Ramos (cell line): Measurements from ENCODE around the gene AKAP13.

Experiments
- in situ Hi-C: fragments of 300-500 bp; cut with MboI; formaldehyde crosslinking; loops from one replicate; pipeline ENCODE4 v1.14.3; 2022; ENCODE audit warnings: low sequenced_read_pairs; ENCODE audit not compliant: unreplicated experiment

AKAP13 gene

DNA sequence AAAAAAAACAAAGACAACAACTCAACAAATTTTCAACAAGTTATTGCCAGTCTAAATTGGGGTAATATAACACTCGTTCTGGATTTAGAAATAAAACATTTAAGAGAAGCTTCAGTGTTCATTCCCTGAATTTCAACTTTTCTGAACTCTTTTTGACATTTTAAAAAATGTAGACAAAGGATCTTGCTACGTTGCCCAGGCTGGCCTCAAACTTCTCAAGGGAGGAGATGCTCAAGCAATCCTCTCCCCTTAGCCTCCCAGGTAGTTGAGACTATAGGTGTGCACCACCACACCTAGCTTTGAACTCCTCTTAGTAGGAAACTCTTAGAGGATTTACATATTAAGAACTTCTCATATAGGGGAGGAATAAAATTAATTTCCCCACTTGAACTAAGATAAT is 91.9 kb downstream of the AKAP13 start:
- in situ Hi-C loops: no loop called here

DNA sequence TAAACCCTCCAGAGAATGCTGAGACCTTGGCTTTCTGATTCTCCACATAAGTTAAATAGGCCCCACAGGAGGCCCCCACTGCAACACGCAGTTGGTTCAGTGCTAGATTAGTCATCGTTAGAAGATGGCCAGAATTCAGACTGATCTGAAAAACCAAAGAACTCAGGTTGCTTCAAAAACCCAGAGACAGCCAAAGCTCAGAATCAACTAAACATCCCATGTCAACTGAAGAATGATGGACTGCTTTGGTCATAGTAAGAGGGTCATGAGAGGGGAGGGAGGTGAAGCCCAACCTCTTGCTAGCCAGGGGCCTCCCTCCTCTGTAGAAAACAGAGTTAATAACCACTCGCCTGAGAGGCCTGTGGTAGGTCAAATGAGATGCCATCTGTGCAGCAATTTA is 93.1 kb downstream of the AKAP13 start:
- in situ Hi-C loops: no loop called here

DNA sequence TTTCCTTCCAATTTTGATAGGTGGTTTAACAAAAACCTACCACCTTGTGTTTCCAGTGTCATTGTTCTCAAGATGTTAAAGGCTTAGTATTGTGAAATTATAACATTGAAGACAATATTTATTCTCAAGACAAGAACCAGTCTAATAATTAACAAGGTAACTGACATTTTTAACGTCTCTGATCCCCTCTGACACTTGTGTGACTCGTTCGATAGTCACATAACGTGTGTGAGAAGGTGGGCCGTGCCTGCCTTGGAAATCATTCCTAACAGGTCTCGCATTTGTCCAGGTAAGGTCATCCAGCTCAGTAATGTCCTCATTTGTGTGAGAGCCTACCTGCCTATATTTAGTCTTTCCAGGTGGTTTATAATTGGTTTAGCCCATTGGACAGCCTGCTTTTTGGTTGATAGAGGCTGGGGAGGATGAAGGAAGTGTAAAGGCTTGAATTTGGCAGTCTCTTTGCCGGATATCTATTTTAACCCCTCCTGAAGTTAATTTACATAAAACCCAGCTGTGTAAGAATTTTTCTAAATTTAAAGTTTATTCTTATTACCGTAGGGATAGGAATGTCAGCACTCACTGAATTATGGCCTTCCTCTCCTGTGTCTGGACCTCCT is 94.4 kb downstream of the AKAP13 start:
- in situ Hi-C loops: no loop called here

DNA sequence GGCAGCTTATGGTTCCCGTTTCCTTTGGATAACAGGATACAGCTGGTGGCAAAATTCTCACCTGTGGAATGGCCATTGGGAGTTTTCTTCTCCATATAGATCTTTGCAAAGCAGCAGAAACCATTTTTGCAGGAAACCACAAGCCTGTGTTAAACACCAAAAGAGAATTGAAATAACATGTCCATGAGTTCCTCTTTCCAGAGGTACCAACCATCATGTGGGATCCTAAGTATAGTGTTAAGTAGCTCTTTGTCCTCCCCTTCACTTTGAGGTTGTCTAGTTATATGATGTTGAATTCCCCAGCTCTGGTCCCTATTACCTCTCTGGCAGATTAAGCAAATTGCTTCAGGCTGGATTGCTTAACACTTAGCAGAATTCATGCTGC is 94.9 kb downstream of the AKAP13 start:
- in situ Hi-C loops: no loop called here

DNA sequence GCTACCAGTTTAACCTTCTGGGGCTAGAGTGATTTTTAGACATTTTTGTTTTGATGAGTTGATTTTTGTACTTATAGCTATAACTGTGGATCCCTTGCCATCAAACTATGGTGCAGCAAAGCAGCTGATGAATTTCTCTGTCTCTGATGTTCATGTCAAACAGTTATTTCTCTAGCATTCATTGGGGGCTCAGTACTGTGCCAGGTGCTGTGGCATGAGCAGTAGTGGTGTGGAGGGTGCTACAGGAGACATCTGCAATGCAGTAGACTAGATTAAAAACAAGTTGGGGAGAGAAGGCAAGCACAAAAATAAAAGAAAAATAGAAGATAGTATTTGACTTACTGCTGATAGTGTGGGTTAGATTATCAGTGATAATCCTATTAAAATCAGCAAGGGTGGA is 95.3 kb downstream of the AKAP13 start:
- in situ Hi-C loops: no loop called here

DNA sequence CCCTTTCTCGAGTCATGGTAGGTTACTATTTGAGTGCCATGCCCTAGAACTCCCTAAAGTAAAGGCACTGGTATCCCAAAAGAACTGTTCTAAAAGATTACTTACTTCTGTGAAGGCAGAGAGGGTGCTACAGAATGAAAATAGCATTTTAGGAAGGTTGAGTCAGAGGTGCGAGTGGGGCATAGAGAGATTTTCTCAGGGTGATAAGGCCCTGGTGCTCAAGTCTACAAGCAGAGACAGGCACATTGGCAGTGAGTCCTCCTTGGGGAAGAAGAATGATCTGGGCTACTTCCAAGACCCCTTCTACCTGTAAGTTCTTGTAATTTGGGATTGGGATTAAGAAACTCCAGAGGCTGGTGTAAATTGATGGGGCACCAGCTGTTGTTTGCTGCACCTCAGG is 96.7 kb downstream of the AKAP13 start:
- in situ Hi-C loops: no loop called here

DNA sequence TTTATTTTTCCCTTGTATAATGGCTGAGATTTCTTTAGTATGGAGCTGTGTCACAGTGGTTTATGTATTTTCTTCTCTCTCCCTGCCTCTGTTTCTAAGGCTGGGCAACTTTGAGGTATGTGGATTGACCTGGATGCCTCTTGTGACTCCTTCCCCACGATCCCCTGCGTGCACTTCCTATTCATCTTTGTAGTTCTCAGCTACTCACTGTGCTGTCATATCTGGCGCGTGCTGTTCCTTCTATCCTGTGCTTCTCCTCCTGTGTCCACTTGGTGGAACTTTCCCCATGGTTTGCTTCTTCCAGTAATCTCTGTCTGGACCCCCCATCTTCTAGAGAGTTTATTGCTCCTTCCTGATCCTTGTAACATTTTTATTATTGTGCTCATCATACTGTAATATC is 97.3 kb downstream of the AKAP13 start:
- in situ Hi-C loops: no loop called here

DNA sequence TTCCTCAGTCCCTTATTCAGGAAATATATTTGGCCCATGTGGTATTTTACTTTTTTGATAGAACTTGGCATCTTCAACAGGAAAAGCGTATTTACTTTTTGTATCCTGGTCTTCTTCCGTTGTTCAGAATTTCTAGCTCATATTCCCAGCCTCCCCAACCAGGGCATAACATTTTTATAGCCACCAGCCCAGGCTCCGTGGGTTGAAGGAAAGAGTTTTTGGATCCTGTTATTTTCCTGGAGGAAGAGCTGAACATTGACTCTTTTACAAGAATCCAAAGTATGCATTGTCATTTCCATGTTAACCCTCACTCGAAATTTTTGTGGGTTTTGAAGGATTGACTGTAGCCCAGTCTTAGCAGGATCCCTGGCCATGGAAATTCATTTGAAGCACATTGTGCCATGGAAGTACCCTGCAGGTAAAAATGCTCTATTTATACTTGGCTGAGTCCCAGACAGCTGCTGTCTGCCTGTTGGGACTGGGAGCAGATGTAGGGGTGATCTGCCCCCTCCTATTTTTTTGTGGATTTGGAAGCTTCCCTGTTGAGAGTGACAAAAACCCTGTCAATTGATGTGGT is 98.8 kb downstream of the AKAP13 start:
- in situ Hi-C loops: no loop called here

DNA sequence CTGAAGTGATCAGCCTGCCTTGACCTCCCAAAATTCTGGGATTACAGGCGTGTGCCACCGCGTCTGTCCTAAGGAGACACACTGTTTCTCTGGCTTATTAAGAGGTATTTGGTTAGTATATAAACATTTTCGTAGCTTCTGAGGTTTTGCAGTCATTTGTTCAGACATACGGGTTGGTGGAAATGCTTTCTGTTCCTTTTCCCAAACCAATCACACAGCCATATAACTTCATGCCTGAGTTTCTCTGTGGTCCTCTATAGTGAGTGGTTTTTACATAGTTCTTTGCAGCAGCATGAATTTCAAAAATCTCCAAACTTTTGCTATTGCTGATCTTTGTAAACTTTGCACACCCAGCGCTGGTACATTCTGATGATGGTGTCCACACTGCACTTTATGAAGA is 100.5 kb downstream of the AKAP13 start:
- in situ Hi-C loops: loop anchor here (10.0 kb wide), 1 partner anchor 146 kb away; no protein-coding TSS in a partner anchor

DNA sequence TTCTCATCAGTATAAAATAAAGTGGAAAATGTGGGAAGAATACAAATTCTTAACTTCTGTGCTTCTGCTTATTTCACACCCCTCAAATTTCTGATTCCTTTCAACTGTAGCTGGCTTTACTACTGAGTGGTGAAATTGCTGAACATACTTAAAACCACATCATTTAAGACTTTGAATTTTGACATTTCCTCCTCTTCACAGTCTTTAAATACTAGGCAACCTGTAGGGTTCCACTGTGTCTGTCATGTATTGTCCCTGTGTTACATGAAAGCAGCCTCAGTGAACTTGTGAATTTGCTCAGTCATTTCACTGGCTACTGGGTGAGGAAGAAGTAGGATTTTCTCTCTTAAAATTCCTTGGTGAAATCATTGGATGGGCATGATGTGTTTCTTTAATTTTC is 101.1 kb downstream of the AKAP13 start:
- in situ Hi-C loops: loop anchor here (10.0 kb wide), 1 partner anchor 147 kb away; no protein-coding TSS in a partner anchor

DNA sequence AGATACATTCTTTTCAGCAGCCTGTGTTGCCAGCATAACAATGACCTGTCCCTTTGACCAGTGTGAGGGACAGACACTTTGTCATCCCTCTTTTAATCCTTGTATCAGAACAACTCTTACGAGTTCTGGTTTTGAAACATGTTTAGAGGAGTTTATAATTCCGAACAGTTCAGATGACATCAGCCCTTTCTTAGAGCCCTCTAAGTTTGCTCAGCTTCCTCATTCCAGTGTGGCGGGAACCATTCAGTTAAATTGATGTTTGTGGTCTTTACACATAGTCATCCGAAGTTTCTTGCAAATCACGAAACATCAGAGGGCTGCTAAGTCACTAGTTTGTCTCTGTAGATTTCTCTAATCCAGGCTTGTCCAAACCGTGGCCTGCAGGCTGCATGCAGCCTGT is 102.5 kb downstream of the AKAP13 start:
- in situ Hi-C loops: loop anchor here (10.0 kb wide), 1 partner anchor 148 kb away; no protein-coding TSS in a partner anchor

DNA sequence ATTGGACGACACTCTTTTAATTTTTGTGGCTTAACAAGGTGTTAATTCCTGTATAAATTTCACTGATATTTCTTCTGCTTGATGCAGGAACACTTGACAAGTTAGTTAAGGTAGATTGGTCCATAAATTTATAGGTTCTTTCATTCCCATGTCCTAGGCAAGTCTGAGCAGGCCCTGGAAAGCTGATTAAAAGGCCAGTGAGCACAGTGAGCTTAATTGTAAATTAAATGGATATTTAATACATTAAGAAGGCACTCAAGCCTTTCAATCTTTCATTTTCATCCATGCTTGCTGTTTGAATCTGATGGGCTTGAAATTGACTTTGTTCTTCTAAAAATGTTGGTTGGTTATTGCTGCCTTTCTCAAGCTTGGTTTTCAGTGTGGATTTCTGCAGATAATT is 103.6 kb downstream of the AKAP13 start:
- in situ Hi-C loops: loop anchor here (10.0 kb wide), 1 partner anchor 149 kb away; no protein-coding TSS in a partner anchor

DNA sequence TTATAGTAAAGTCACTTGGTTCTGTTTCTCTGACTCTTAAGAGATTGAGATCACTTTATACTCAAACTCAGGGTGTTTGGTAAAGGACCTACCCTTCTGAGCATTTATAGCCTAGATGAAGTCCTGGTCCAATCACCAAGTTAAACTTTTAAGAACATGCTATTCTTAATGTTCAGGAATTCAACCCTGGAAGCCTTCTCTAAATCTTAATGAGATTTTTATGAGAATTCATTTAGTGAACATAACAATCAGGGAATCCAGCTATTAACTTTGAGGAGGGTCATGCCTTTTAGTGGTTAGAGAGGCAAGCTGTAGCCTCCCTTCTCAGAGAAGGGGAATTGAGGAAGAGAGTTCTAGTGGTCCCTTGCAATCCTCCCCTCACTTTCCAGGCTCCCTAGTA is 104.5 kb downstream of the AKAP13 start:
- in situ Hi-C loops: loop anchor here (10.0 kb wide), 1 partner anchor 150 kb away; no protein-coding TSS in a partner anchor

DNA sequence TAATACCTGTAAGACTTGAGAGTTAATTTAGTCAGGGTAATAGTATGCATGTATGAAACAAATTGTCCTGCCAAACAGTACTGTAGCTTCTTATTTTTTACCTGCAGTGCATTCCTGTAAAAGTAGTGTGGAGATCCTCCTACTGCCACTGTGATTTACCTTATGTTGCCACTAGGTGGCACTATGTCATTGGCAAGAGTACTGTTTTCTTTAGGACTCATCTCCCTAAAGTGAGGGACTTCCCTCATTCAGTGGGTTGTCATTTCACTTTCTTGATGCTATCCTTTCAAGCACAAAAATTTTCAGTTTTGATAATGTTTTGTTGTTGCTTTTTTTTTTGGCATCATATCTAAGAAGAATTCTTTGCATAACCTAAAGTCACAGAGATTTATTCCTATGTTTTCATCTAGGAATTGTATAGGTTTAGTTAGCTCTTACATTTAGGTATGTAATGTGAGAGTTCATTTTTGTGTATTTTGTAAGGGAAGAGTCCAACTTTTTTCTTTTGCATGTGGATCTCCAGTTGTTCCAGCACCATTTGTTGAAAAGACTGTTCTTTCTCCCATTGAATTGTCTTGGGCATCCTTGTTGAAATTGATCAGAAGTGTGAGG is 105.7 kb downstream of the AKAP13 start:
- in situ Hi-C loops: loop anchor here (10.0 kb wide), 1 partner anchor 151 kb away; no protein-coding TSS in a partner anchor

DNA sequence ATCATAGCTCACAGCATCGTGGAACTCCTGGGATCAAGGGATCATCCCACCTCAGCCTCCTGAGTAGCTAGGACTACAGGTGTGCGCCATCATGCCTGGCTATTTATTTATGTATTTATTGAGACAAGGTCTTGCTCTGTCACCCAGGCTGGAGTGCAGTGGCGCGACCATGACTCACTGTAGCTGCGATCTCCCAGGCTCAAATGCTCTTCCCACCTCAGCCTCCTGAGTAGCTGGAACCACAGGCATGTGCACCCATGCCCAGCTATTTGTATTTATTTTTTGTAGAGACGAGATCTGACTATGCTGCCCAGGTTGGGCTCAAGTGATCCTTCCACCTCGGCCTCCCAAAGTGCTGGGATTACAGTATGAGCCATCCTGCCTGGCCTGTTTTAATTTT is 107.4 kb downstream of the AKAP13 start:
- in situ Hi-C loops: loop anchor here (10.0 kb wide), 1 partner anchor 153 kb away; no protein-coding TSS in a partner anchor

DNA sequence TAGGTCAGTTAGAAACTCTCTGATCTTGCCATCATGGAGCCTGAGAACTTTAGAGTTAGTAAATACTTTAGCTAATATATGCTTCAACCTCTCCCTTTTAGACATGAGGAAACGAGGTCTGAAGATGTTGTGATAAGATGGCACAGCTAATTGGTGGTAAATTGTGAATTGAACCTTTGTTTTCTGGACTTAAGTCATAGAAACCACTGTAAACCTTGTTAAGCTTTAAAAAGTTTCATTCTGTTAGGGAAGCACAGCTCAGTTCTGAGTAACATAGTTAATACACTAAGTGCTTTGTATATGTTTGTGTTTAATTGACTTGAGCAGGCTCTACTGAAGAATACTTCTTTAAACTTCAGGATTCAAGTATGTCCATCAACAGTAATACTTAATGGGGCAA is 108.6 kb downstream of the AKAP13 start:
- in situ Hi-C loops: loop anchor here (10.0 kb wide), 1 partner anchor 154 kb away; no protein-coding TSS in a partner anchor

DNA sequence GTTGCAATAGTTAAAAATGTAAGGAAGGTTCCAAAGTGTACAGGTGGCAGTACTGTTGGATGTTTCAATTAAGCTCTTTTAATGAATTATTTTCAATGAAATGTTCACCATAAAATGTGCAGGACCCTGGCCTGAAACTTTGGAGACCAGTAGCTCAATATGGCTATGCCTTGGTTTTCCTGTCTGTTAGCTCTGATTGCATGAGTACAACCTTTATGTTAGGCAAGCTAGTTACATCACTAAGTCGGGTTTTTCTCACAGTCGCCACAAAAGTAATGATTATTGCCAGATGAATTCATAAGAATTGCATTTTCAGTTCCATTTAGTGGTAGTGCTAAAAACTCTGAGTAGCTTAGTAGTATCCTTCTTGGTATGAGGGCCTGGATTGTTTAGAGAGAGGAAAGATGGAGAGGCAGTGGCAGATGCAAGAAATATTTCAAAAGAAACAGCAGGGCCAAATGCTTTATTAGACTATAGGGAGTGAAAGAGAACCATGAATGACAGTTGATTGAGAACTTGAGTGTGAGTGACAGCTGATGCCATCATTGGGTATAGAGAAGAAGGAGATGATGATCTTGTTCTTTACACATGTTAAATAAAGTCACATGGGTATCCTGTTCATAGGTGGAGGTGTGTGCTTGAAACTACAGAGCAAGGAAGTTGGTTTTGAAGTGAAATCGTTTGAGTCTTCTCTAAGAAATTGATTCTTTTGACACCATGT is 109.5 kb downstream of the AKAP13 start:
- in situ Hi-C loops: loop anchor here (10.0 kb wide), 1 partner anchor 155 kb away; no protein-coding TSS in a partner anchor

DNA sequence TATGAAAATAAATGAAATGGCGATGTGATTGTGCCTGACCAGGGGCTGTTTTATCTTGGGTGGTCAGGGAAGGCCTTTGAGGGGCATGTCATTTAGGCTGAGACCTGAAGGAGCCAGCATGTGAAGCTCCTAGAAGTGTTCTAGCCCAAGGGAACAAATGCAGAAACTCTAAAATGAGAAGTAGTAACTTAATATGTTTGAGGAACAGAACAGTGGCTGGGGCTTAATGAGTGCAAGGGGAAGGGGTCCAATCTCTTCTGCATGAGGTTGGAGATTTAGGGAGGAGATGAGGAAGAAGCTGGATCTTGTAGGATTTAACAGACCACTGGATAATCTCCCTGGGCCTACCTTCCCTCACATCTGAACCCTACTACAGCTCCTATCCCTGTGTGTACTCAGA is 110.5 kb downstream of the AKAP13 start:
- in situ Hi-C loops: no loop called here

DNA sequence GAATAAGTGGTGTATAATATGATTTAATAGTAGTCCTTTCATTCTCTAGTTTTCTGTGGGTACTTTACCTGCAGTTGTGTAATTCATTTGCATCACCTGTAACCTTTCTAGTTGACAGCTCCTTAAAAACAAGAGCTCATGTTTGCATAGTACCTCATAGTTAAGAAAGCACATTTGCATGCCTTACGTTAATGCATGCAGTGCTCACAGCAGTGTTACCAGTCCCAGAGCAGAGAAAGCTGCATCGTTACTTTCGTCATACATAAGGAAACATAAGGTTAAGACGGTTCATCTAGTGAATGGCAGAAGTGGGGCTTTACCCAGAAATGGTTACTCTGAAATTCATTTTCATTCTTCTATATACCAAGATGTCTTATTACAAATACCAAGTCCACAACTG is 111.3 kb downstream of the AKAP13 start:
- in situ Hi-C loops: no loop called here

DNA sequence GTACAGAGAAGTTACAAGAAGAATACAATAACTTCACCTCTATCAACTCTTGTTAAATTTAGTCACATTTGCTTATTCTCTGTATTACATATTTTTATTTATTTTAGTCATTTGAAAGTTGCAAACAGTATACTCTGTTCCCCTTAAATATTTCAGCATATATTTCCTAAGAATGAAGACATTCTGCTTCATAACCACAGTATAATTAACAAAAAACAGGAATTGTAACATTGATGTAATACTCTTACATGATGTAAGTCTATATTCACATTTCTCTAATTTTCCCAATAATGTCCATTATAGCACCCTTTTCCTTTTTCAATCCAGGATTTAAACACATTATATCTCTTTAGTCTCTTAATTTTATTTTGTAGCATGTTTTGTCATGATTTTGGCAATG is 112.0 kb downstream of the AKAP13 start:
- in situ Hi-C loops: no loop called here

DNA sequence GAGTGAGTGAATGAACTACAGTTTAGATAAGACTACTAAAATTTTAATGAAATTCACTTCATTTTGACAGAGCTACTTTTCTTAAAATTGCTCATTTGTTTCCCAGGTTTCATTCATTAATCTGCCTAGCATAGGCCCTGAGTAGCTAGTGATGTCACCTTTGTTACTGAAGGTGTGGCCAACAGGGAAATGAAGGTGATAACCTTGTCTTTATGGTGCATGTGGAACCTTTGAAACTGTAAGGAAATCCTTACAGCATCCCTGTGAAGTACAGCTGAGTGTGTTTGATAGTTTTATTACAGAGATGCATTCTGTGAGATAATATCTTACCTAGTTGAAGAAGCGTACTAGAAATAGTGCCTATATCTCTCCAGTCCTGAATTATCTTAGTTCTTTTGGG is 112.9 kb downstream of the AKAP13 start:
- in situ Hi-C loops: no loop called here
